ENCODE data around the gene AMH.
"Not testable (repeated sequence)": the region's sequence is repeated elsewhere in the genome, so short reads cannot be mapped to it uniquely, and the experiment has no call there.

The AMH gene

GRCh38 chr19:2249010-2249866 lies at the start of gene AMH:
AMH (plus strand) TSS chr19:2249323; CDS start chr19:2249333, 10 bp downstream.
- no peak within 1 kb of the TSS for H3K27ac ChIP-seq
- TF ChIP-seq, protein P1, sequence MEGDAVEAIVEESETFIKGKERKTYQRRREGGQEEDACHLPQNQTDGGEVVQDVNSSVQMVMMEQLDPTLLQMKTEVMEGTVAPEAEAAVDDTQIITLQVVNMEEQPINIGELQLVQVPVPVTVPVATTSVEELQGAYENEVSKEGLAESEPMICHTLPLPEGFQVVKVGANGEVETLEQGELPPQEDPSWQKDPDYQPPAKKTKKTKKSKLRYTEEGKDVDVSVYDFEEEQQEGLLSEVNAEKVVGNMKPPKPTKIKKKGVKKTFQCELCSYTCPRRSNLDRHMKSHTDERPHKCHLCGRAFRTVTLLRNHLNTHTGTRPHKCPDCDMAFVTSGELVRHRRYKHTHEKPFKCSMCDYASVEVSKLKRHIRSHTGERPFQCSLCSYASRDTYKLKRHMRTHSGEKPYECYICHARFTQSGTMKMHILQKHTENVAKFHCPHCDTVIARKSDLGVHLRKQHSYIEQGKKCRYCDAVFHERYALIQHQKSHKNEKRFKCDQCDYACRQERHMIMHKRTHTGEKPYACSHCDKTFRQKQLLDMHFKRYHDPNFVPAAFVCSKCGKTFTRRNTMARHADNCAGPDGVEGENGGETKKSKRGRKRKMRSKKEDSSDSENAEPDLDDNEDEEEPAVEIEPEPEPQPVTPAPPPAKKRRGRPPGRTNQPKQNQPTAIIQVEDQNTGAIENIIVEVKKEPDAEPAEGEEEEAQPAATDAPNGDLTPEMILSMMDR (IDR thresholded peaks at IDR 0.05) = no peak
- DNase-seq (ENCODE audit: low spot score) = no peak
- no peak within 1 kb of the TSS for H3K4me3 ChIP-seq

GRCh38 chr19:2199861-2200623 lies 49.1 kb upstream of the AMH start:
- TF ChIP-seq, protein P1 (IDR thresholded peaks at IDR 0.05) = no peak
- DNase-seq (ENCODE audit: low spot score) = no peak
- Histone ChIP-seq H3K4me3 (no peak overlapping the region), H3K27ac (no peak overlapping the region)

- not testable (repeated sequence) for H3K27ac ChIP-seq; DNase-seq (ENCODE audit: low spot score); H3K4me3 ChIP-seq
Measured at GRCh38 chr19:2200624-2201294, 48.4 kb upstream of the AMH start.

GRCh38 chr19:2201473-2202148 lies 47.5 kb upstream of the AMH start:
- no peak for DNase-seq (ENCODE audit: low spot score)
- no peak overlapping the region for H3K27ac ChIP-seq
- TF ChIP-seq, protein P1 (IDR thresholded peaks at IDR 0.05) = no peak
- H3K4me3 ChIP-seq = no peak overlapping the region

DNA sequence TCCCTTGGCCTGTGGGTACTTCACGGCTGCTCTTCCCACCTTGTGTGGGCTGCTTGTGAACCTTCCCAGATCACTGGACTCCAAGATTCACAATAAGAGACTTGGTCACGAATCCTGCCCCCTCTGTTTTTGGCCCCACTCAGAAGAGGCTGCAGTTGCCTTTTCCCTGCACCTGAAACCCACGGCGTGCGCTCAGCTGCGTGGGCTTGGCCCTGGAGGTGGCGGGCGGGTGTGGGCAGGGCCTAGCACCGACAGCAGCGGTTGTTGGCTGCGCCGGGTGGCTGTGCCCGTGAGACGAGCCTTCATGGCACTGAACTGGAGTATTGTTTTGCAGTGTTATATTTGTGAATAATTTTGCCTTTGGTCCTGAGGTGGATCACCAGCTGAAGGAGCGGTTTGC lies 46.8 kb upstream of the AMH start:
- H3K27ac ChIP-seq = no peak overlapping the region
- TF ChIP-seq, protein P1 (IDR thresholded peaks at IDR 0.05) = no peak
- H3K4me3 ChIP-seq = no peak overlapping the region
- DNase-seq (ENCODE audit: low spot score) = no peak

DNA sequence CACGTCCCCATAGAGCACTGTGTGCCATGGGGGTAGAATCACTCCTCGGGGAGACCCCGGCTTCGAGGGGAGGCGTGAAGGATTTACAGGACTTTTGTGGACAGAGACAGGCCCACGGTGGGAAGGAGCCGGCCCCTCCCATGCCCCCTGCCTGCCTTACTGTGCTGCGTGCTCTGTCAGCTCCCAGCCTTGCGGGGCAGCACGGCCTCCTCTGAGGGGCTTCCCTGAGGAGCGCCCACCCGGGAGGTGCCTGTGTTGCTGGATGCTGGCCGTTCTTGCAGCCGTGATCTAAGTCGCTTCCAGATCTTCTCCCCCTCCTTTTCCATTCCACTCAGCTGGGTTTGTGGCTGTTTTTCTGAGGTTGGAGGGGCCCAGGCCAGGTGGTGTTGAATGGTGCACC lies 42.1 kb upstream of the AMH start:
- no peak overlapping the region for H3K4me3 ChIP-seq
- no peak overlapping the region for H3K27ac ChIP-seq
- no peak for DNase-seq (ENCODE audit: low spot score)
- TF ChIP-seq, protein P1 (IDR thresholded peaks at IDR 0.05) = no peak

Data from coronary artery (tissue), 2 donors.